Measurements from ENCODE around the gene GAPT.

The GAPT gene

GRCh38 chr5:58462154-58462553 lies 29.1 kb upstream of the GAPT start:
- peak; percentile 18 for DNase-seq

DNA sequence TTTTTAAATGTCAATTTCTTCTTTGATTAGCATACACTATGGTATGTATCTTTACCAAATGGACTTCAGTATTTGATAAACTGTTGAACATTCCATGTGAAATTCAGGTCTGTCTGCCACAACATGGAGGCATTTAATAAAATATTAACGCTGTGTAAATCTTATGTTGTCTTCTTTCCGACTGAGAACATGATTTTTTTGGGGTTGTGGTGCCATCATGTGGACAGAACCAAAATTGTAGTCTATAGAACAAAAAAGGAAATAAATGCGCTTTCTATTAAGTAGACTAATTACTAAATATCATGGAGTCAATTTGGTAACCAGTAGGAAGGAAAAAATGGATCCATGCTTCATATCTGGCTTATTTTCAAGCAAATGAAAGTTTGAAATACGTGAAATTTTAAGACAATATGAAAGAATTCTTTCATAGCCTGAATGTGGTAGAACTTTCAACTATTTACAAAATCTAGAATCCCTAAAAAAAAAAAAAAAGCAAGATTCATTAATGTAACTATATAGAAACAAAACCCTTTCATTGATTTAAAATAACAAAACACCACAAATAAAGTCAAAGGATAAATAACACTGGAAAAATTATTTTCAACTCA lies 28.5 kb upstream of the GAPT start:
- peak; percentile 35 for DNase-seq

GRCh38 chr5:58466939-58467338 lies 24.3 kb upstream of the GAPT start:
- no peak for DNase-seq

- no peak for DNase-seq
Observed at GRCh38 chr5:58469896-58470295, 21.3 kb upstream of the GAPT start.

DNA sequence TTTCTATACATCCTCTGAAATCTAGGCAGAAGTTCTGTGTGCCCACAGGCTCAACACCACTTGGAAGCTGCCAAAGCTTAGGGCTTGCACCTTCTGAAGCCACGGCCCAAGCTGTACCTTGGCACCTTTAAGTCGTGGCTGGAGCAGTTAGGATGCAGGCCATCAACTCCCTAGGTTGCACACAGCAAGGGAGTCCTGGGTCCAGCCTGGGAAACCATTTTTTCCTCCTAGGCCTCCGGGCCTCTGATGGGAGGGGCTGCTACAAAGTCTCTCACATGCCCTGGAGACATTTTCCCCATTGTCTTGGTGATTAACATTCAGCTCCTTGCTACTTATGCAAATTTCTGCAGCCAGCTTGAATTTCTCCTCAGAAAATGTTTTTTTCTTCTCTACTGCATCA lies 15.8 kb upstream of the GAPT start:
- no peak for DNase-seq

DNA sequence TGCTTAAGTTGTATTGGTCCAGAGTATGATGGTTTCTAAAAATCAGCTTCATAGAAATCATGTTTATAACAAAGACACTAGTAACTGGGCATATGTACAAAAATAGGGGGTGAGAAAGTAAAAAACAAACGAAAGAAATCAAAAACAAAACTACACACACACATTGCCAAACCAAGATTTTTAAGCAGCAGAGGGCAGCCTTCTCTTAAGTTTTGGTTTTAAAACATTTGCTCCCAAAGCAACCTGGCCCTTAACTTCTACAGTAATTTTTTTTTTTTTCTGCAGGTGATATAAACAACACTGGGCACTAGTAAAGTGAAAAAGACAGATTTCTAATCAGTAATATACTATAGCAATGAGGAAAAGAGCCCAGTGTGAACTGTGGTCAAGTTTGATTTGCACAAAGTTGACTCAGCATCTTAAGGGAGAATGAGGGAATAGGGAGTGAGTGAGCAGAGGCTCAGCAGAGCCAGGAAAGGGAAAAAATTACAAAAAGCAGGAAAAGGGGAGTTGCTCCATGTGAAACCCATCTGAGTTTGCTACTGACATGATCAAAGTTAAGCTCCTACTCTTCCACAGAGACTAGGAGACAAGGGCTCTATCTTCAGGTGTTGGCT lies 13.4 kb upstream of the GAPT start:
- peak; percentile 7 for DNase-seq

DNA sequence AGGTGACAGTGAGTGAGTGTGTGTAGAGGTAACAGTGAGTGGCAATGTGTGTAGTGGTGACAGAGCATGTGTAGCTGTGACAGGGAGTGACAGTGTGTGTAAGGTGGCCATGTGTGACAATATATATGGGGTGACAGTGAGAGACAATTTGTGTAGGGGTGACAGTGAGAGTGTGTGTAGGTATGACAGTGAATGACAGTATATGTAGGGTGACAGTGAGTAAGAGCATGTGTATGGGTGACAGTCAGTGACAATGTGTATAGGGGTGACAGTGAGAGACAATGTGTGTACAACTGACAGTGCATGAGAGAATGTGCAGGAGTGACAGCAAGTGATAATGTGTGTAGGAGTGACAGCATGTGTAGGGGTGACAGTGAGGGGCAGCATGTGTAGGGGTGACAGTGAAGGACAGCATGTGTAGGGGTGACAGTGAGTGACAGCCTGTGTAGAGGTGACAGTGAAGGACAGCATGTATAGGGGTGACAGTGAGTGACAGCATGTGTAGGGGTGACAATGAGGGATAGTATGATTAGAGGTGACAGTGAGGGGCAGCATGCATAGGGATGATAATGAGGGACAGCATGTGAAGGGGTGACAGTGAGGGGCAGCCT lies 10.1 kb upstream of the GAPT start:
- no peak for DNase-seq

GRCh38 chr5:58481828-58482227 lies 9.4 kb upstream of the GAPT start:
- DNase-seq: no peak

GRCh38 chr5:58482536-58482935 lies 8.7 kb upstream of the GAPT start:
- DNase-seq: no peak

GRCh38 chr5:58484505-58484904 lies 6.7 kb upstream of the GAPT start:
- no peak for DNase-seq

- DNase-seq: no peak
Observed at GRCh38 chr5:58486290-58486689, 4.9 kb upstream of the GAPT start.

DNA sequence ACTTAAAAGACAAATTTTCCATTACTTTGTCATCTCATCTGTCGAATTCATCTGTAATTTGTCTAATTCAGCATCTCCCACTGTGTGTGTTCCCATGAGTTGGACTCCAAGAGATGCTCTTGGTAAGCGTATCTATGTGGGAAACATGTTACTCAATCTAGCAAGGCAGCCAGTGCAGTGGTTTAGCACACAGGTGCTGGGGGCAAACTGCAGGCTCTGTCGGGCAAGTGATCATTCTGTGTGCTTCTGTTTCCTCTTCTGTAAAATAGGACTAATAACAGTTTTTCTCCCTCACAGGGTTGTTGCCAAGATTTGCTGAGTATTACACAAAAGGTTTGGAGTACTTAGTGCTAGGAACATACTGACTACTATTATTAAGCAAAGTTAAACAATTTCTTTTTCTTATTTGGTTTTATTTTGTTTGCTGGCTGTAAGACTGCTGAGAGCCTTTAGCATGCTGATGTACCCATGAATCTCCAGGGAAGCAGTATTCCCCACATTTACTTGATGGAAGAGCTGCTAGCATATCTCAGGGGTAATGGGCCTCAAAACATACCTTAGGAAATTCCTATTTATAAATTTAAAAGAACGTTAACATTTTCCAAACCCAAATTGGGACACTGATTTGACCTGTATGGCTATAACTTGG lies 709 bp upstream of the GAPT start:
- no peak for DNase-seq

DNA sequence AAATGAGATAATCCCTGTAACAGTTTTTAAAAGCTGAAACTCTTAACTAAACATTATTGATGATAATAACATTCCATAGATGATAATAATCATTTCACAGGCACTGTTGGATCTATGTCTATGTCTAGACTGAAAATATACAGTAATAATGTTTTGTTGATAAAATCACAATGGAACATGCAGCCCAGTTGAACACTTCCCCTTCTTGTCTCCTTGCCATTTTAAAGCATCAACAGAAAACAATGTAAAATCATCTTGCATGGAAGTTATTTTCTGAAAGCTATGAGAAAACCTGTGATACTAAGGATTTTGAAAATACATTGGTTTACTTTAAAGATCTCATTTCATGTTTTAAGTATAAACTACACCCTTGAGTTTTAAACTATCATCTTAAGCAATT lies 1.9 kb downstream of the GAPT start:
- no peak for DNase-seq

GRCh38 chr5:58496488-58496887 lies 5.3 kb downstream of the GAPT start:
- no peak for DNase-seq

DNA sequence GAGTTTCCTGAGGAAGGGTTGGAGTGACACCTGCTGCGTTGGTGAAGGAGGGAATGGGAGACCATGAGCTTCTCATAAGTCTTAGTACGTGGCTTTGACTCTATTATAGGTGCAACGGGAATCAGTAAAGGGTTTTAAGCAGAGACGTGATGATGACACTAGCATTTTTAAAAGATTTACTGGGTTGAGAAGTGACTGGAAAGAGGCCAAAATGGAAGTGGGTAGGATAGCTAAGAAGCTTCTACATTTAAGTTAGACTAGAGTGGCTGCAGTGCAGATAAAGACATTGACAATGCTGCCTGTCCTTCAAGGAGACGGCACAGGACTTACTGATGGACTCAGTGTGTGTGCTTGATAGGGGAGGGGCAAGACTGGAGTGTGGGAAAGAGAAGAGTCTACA lies 6.2 kb downstream of the GAPT start:
- DNase-seq: no peak

GRCh38 chr5:58497921-58498320 lies 6.7 kb downstream of the GAPT start:
- no peak for DNase-seq

GRCh38 chr5:58498340-58498942 lies 7.2 kb downstream of the GAPT start:
- peak; percentile 19 for DNase-seq

GRCh38 chr5:58499231-58499630 lies 8.0 kb downstream of the GAPT start:
- DNase-seq: no peak

- DNase-seq: no peak
Observed at GRCh38 chr5:58499941-58500340, 8.7 kb downstream of the GAPT start.

GRCh38 chr5:58501778-58502417 lies 10.7 kb downstream of the GAPT start:
- no peak for DNase-seq

DNA sequence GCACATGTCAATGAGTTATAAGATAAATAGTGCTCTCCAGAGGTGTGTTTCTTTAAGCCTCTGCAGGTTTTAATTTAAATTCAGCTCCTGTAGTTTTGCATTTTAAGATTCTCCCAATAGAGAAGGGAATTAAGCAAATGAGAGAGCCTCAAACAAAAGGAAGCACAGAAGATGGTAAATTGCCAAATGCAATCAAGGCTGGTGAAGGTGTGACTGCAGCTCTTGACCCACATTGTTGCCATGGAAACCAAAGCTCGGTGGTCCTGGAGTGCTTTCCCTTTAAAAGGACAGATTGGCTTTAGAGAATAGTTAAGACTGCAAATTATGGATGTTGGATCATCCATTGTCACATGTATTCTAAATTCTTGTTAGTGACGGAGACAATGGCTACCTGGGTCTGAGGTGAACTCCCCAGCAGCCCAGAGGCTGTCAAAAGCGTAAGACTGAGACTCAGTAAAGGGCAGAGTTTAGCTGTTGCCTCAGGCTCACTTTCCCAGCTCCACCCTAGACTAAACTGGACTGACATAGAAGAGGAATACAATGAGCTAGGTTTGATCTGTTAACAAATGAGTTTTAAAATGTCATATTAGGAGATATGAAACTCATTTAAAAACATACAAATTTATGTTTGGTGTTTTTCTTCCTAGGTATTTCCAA lies 12.3 kb downstream of the GAPT start:
- no peak for DNase-seq

DNA sequence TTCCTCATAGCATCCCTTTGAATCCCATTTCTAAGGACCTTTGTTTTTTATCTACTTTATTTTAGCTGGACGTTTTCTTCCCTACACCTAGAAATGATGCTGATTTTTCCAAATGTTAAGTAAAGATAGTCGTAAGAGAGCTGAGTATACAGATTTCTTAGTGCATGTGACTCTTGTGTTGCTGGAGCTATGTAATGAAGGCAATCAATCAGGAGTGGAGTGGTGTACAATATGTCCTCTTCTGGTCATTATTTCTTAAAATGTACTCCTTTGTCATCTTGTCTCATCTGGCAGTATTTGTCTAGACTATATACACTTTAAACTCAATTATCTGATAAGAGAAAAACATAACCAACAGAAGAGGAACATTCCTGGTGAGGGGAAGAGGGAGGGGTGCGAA lies 13.5 kb downstream of the GAPT start:
- peak; percentile 8 for DNase-seq

GRCh38 chr5:58505502-58505901 lies 14.3 kb downstream of the GAPT start:
- DNase-seq: no peak

Measured in NCI-H2227 treated with DMSO at 0.1 percent for 48 hours (cell line).